Ovary (tissue), 9 donors: ENCODE data around the gene ERBB2. TPM values are rescaled to one million over a fixed set of nuclear protein-coding genes. Genes with fewer than 3 reads are reported as not detected.
A peak's percentile ranks its signal among the peaks of the same experiment; 100 is the strongest.

Experiments used
- DNase-seq, 5 donors: peaks; one replicate each; pipeline ENCODE4 v3.0.0-alpha.2; 2019 to 2020
- H3K27ac ChIP-seq, 2 donors: fragments of 200-600 bp; one replicate each; pipeline versions ENCODE4 v1.5.1 to v1.8.0; 2019 to 2022
- H3K27me3 ChIP-seq: fragments of 200-600 bp; one replicate; pipeline ENCODE4 v1.8.0; 2022
- H3K36me3 ChIP-seq: fragments of 200-600 bp; sonication (generic); one replicate; pipeline ENCODE4 v1.5.1; 2019
- H3K4me1 ChIP-seq: one replicate; pipeline ENCODE4 v1.8.1; 2013; ENCODE audit warnings: mild to moderate bottlenecking, moderate library complexity; ENCODE audit not compliant: insufficient read depth
- H3K4me3 ChIP-seq: fragments of 200-600 bp; sonication (generic); one replicate; pipeline ENCODE4 v1.5.1; 2017
- H3K9me3 ChIP-seq, 2 donors: fragments of 200-600 bp in 1 of 2; sonication (generic) in 1 of 2; one replicate each; pipeline versions ENCODE4 v1.5.1 to v1.8.1; 2013 to 2019; ENCODE audit warnings: mild to moderate bottlenecking in 1 of 2, moderate library complexity in 1 of 2
- EP300 ChIP-seq: sonication (generic); formaldehyde crosslinking; IDR thresholded peaks from one replicate; pipeline ENCODE4 v1.6.1; 2017; ENCODE audit warnings: antibody characterized with exemption
- POLR2A ChIP-seq: fragments of 450-650 bp; IDR thresholded peaks from one replicate; pipeline ENCODE4 v1.6.1; 2017; ENCODE audit warnings: antibody characterized with exemption, mild to moderate bottlenecking, moderate library complexity
- WGBS, 3 donors: extraction: QIAGEN DNeasy Blood & Tissue Kit in 1 of 3; methylation state at CpG; one replicate each; pipeline versions ENCODE4 v1.1.5 to v1.1.7; 2013 to 2017; 5-methylcytosine and 5-hydroxymethylcytosine counted together
- intact Hi-C, 4 donors: fragments of 100-400 bp; cut with DNase I; formaldehyde crosslinking; loops; one replicate each; pipeline versions ENCODE4 v1.11.0 to v1.15.1; 2022 to 2023
- polyA plus RNA-seq, 2 donors: library from polyadenylated mRNA; stranded (reverse); fragments of 200-250 nt in 1 of 2; fragments of 350-450 nt in 1 of 2; fragmentation: Illumina TruSeq in 1 of 2; extraction: RNeasy Lipid Tissue Mini Kit (QIAGEN cat#74804) in 1 of 2; gene quantifications; one replicate each; pipeline ENCODE4 v1.2.3, GENCODE V29; 2013 to 2014
- total RNA-seq, 7 donors: library from RNA; depleted of rRNA in 2 of 7; stranded (reverse); fragments of >200 nt in 2 of 7; fragmentation: NEBNext Ultra II Directional in 3 of 7; extraction: Animal tissue kit (Norgen Biotek cat#: 25700) in 3 of 7; gene quantifications; one replicate each; pipeline versions ENCODE4 v1.1.0 to v1.2.4, GENCODE V29; 2016 to 2023
- TF ChIP-seq, protein P1 (sequence below), 3 donors: fragments of 450-650 bp in 2 of 3; fragments of 200-600 bp in 1 of 3; IDR thresholded peaks; one replicate each; pipeline versions ENCODE4 v1.5.1 to v1.8.0; 2016 to 2022; ENCODE audit warnings: antibody characterized with exemption in 3 of 3, mild to moderate bottlenecking in 1 of 3
- donor health status: DM: no; HTN: no; CAD: no; lungs with moderate emphysema.
- donor health status: DM: no; HTN: no; CAD: no.
- donor health status: Bipolar disorder and iron deficiency.
- donor health status: DM: yes; HTN: yes; CAD: no.
- donor health status: DM: no; HTN: no; CAD: no.
- donor health status: DM: yes; HTN: yes; CAD: no.

Gene ERBB2
- total and polyA plus RNA-seq, 9 donors, result 20.1 to 66.3 (median 50.6) TPM

DNA sequence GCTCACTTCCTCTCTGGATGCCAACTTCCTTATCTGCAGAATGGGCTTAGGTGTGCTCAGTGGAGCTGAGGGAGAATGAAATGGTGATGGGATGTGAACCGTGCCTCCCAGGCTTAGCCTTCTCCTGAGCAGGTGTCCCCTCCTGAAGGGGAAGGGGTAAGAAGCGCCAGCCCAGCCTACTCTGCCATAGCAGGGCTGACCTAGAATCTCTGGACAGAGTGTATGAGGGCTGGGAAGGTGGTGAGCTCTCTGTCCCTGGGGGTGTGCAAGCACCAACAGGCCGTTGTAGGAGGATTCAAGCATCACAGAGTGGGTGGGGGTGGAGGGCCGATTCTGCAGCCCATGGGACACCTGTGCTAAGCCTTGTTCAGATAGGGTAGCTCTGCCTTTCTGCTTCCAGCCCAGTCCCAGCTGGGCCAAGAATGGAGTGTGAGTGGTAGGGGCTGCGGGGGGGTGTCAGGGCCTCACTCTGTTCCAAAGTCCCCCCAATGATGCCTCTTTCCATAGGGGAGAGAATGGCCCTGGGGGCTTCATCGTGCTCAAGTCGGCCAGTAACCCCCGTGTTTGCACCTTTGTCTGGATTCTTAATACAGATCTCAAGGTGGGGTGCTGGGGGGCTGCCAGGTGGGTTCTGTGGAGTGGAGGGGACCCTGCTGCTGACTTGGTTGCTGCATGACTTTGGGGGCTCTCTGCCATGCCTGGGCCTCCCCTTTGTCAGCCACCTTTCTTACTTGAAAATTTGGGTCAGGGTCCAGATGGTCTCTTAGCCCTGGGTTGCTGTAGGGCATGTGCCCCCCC lies 37.9 kb upstream of the ERBB2 start:
- intact Hi-C loops, result no loop called here
- Histone ChIP-seq H3K27ac (no peak overlapping the region), H3K4me3 (no peak overlapping the region), H3K36me3 (no peaks in the 10 kb centered on the region), H3K4me1 (peaks cover 3% of the 10 kb centered on the region), H3K27me3 (no peaks in the 10 kb centered on the region), H3K9me3 (no peaks in the 10 kb centered on the region)
- DNase-seq, result no peak
- no peak for TF ChIP-seq EP300
- no peak for TF ChIP-seq POLR2A
- TF ChIP-seq, protein P1, sequence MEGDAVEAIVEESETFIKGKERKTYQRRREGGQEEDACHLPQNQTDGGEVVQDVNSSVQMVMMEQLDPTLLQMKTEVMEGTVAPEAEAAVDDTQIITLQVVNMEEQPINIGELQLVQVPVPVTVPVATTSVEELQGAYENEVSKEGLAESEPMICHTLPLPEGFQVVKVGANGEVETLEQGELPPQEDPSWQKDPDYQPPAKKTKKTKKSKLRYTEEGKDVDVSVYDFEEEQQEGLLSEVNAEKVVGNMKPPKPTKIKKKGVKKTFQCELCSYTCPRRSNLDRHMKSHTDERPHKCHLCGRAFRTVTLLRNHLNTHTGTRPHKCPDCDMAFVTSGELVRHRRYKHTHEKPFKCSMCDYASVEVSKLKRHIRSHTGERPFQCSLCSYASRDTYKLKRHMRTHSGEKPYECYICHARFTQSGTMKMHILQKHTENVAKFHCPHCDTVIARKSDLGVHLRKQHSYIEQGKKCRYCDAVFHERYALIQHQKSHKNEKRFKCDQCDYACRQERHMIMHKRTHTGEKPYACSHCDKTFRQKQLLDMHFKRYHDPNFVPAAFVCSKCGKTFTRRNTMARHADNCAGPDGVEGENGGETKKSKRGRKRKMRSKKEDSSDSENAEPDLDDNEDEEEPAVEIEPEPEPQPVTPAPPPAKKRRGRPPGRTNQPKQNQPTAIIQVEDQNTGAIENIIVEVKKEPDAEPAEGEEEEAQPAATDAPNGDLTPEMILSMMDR (IDR thresholded peaks at IDR 0.05), result no peak
- 79 to 91% (median 88%) methylated on average over 8 of the region's 8 CpGs for WGBS, 3 donors

DNA sequence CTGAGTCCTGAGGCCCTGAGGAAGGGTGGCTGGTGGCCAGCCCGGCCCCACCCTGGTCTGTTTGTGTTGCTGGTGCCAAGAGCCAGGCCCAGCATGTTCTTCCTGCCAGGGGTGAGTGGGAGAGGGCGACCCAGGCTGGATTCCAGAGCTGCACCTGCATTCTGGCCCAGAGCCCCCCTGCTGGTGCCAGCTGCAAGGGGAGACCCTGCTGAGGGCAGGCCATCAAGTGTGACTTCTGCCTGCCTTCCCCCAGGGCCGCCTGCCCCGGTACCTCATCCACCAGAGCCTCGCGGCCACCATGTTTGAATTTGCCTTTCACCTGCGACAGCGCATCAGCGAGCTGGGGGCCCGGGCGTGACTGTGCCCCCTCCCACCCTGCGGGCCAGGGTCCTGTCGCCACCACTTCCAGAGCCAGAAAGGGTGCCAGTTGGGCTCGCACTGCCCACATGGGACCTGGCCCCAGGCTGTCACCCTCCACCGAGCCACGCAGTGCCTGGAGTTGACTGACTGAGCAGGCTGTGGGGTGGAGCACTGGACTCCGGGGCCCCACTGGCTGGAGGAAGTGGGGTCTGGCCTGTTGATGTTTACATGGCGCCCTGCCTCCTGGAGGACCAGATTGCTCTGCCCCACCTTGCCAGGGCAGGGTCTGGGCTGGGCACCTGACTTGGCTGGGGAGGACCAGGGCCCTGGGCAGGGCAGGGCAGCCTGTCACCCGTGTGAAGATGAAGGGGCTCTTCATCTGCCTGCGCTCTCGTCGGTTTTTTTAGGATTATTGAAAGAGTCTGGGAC lies 37.1 kb upstream of the ERBB2 start:
- TF ChIP-seq POLR2A (no peak), EP300 (no peak)
- TF ChIP-seq, protein P1 (IDR thresholded peaks at IDR 0.05), result no peak
- H3K9me3 ChIP-seq, result no peaks in the 10 kb centered on the region
- intact Hi-C loops, result no loop called here

DNA sequence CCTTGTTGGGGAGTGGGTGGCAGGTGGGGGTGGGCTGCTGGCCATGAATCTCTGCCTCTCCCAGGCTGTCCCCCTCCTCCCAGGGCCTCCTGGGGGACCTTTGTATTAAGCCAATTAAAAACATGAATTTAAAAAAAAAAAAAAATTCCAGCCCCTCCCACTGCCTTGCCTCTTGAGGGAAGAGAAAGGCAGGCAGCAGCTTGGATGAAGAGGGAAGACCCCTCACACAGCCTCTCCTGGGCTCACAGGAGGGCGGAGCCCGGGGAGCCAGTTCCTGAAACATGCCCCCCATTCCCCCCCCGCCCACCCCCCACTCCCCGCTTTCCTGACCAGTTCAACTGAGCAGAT lies 36.5 kb upstream of the ERBB2 start:
- intact Hi-C loops, result no loop called here
- H3K27ac ChIP-seq, result no peak overlapping the region
- TF ChIP-seq EP300 (no peak), POLR2A (no peak)
- TF ChIP-seq, protein P1 (IDR thresholded peaks at IDR 0.05), result no peak
- no peaks in the 10 kb centered on the region for H3K27me3 ChIP-seq
- no peaks in the 10 kb centered on the region for H3K36me3 ChIP-seq
- H3K4me3 ChIP-seq, result no peak overlapping the region
- H3K9me3 ChIP-seq, result no peaks in the 10 kb centered on the region
- no peak for DNase-seq
- 35 to 48% (median 46%) methylated on average over 4 of the region's 4 CpGs for WGBS, 3 donors
- H3K4me1 ChIP-seq, result peaks cover 7% of the 10 kb centered on the region

More for the DNA sequence above, 37.1 kb upstream of the ERBB2 start:
- Histone ChIP-seq H3K36me3 (no peaks in the 10 kb centered on the region), H3K27me3 (no peaks in the 10 kb centered on the region), H3K4me3 (no peak overlapping the region), H3K4me1 (peaks cover 7% of the 10 kb centered on the region), H3K27ac (no peak overlapping the region)
- DNase-seq, result peak in 1 of 5 donors; percentile 57
- 83 to 85% (median 85%) methylated on average over 18 to 22 of the region's 22 CpGs for WGBS, 3 donors

DNA sequence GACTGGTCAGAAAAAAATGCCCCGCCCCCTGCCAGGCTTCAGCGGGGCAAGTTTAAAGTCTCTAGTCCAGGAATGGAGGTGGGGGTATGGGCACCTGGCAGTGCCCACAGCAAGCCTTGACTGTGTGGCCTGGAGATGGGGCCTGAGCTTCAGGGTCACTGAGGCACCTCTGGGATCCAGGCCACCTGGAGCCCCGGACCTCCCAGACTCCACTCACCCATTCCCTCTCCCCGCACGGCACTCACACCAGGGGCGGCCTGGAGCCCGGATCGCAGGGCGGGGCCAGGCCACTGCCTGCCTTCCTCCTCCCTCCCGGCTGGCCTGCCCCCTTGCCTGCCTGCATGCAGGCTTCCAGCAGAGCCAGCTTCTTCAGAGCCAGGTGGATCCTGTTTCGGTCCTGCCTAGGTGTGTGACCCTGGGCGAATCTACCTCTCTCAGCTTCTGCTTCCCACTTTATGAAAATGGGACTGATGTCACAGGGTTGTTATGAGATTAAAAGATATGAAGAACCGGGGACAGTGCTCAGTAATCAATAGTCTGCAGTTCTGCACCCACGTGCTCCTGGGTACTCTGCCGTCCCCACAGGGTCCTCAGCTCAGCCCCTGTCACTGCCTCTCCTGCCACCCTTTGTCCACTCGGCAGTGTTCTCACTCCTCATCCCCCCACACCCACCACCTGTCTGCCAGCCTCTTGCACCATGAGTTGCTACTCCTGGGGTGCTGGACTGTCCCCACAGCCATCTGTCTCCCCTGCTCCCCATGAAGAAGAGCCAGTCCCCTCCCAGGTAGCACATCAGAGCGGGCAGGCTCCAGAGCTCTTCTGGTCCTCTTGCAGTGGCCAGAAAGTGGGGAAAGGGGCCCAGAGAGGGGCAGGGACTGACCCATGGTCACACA lies 35.9 kb upstream of the ERBB2 start:
- H3K9me3 ChIP-seq, result no peaks in the 10 kb centered on the region
- H3K27ac ChIP-seq, result no peak overlapping the region
- intact Hi-C loops, result no loop called here
- no peaks in the 10 kb centered on the region for H3K27me3 ChIP-seq
- no peaks in the 10 kb centered on the region for H3K36me3 ChIP-seq
- TF ChIP-seq EP300 (no peak), POLR2A (no peak)
- TF ChIP-seq, protein P1 (IDR thresholded peaks at IDR 0.05), result no peak
- DNase-seq, result no peak
- peaks cover 7% of the 10 kb centered on the region for H3K4me1 ChIP-seq
- 48 to 55% (median 53%) methylated on average over 17 of the region's 17 CpGs for WGBS, 3 donors
- no peak overlapping the region for H3K4me3 ChIP-seq
